Kidney epithelial cell (primary cell): ENCODE measurements around the gene ZNF565. TPM values are rescaled to one million over a fixed set of nuclear protein-coding genes. Genes with fewer than 3 reads are reported as not detected.
"Not testable (repeated sequence)": the region's sequence is repeated elsewhere in the genome, so short reads cannot be mapped to it uniquely, and the experiment has no call there.

Experiments
- DNase-seq: peaks from one replicate; pipeline ENCODE4 v3.0.0-alpha.2; 2010; ENCODE audit warnings: low read depth
- H3K27me3 ChIP-seq: 2 replicates; pipeline ENCODE4 v1.6.0; 2011; ENCODE audit warnings: low read length; ENCODE audit not compliant: control insufficient read depth, insufficient read depth
- H3K36me3 ChIP-seq: 2 replicates; pipeline ENCODE4 v1.5.1; 2011; ENCODE audit warnings: low read length; ENCODE audit not compliant: control insufficient read depth, insufficient read depth
- H3K4me3 ChIP-seq: 2 replicates; pipeline ENCODE4 v1.5.1; 2011; ENCODE audit warnings: low read depth, mild to moderate bottlenecking, control low read depth, low read length
- total RNA-seq: library from RNA; depleted of rRNA; stranded (reverse); fragments of >200 nt; gene quantifications from 2 replicates; pipeline ENCODE4 v1.2.3, GENCODE V29; 2015
- TF ChIP-seq, protein P1 (sequence below): IDR thresholded peaks from 2 replicates; pipeline ENCODE4 v1.5.1; 2011; ENCODE audit warnings: mild to moderate bottlenecking, moderate library complexity, low read length, control low read depth, inconsistent platforms; ENCODE audit not compliant: insufficient read depth, poor library complexity, severe bottlenecking

The ZNF565 gene
- total RNA-seq, 1 donor from 2014 or later: 2.2 TPM

DNA sequence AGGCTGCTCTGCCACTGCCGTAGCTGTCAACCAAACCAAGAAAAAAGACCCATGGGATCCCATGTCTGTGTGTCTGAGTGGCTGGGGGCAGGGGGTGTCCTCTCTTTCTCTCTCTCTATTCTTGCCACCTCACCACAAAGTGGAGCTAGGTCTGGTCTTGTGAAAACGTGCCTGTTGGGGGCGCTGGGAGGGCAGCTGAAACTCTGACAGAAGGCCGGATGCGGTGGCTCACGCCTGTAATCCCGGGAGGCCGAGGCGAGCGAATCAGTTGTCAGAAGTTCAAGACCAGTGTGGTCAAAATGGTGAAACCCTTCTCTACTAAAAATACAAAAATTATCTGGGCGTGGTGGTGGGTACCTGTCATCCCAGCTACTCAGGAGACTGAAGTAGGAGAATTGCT lies 29.6 kb upstream of the ZNF565 start:
- DNase-seq: no peak
- no peaks in the 10 kb centered on the region for H3K36me3 ChIP-seq
- H3K27me3 ChIP-seq: peaks cover 14% of the 10 kb centered on the region
- TF ChIP-seq, protein P1, sequence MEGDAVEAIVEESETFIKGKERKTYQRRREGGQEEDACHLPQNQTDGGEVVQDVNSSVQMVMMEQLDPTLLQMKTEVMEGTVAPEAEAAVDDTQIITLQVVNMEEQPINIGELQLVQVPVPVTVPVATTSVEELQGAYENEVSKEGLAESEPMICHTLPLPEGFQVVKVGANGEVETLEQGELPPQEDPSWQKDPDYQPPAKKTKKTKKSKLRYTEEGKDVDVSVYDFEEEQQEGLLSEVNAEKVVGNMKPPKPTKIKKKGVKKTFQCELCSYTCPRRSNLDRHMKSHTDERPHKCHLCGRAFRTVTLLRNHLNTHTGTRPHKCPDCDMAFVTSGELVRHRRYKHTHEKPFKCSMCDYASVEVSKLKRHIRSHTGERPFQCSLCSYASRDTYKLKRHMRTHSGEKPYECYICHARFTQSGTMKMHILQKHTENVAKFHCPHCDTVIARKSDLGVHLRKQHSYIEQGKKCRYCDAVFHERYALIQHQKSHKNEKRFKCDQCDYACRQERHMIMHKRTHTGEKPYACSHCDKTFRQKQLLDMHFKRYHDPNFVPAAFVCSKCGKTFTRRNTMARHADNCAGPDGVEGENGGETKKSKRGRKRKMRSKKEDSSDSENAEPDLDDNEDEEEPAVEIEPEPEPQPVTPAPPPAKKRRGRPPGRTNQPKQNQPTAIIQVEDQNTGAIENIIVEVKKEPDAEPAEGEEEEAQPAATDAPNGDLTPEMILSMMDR: no peak
- no peak overlapping the region for H3K4me3 ChIP-seq

DNA sequence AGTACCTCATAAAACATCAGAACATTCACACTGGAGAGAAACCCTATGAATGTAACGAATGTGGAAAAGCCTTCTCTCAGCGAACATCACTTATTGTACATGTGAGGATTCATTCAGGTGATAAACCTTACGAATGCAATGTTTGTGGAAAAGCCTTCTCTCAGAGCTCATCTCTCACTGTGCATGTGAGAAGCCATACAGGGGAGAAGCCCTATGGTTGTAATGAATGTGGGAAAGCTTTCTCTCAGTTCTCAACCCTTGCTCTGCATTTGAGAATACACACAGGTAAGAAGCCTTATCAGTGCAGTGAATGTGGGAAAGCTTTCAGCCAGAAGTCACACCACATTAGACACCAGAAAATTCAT lies 22.5 kb upstream of the ZNF565 start:
- TF ChIP-seq, protein P1: no peak
- DNase-seq: no peak
- H3K36me3 ChIP-seq: peaks cover 7% of the 10 kb centered on the region
- H3K4me3 ChIP-seq: no peak overlapping the region
- no peaks in the 10 kb centered on the region for H3K27me3 ChIP-seq

DNA sequence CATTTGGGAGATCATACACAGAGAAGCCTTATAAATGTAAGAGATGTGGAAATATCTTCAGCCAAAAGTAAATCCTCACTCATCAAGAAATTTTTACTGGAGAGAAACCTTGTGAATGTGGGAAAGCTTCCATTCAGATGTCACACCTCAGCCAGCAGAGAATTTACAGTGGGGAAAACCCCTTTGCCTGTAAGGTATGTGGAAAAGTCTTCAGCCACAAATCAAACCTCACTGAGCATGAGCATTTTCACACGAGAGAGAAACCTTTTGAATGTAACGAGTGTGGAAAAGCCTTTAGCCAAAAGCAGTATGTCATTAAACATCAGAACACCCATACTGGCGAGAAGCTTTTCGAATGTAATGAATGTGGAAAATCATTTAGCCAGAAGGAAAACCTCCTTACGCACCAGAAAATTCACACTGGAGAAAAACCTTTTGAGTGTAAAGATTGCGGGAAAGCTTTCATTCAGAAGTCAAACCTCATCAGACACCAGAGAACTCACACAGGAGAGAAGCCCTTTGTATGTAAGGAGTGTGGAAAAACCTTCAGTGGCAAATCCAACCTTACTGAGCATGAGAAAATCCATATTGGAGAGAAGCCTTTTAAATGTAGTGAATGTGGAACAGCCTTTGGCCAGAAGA lies 22.0 kb upstream of the ZNF565 start:
- TF ChIP-seq, protein P1: no peak
- H3K36me3 ChIP-seq: peaks cover 7% of the 10 kb centered on the region
- no peak for DNase-seq
- no peaks in the 10 kb centered on the region for H3K27me3 ChIP-seq
- no peak overlapping the region for H3K4me3 ChIP-seq

DNA sequence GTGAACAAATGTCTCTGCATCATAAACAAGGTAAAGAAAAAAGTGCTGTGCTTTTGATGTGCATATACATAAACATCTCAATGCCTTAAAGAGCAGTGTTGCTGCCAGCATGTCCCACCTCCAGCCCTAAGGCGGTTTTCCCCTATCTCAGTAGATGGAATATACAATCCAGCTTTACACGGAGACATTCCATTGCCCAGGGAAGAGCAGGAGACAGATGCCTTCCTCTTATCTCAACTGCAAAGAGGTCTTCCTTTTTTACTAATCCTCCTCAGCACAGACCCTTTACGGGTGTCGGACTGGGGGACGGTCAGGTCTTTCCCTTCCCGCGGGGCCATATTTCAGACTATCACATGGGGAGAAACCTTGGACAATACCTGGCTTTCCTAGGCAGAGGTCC lies 19.2 kb upstream of the ZNF565 start:
- not testable (repeated sequence) for H3K4me3 ChIP-seq, H3K36me3 ChIP-seq, DNase-seq, H3K27me3 ChIP-seq

DNA sequence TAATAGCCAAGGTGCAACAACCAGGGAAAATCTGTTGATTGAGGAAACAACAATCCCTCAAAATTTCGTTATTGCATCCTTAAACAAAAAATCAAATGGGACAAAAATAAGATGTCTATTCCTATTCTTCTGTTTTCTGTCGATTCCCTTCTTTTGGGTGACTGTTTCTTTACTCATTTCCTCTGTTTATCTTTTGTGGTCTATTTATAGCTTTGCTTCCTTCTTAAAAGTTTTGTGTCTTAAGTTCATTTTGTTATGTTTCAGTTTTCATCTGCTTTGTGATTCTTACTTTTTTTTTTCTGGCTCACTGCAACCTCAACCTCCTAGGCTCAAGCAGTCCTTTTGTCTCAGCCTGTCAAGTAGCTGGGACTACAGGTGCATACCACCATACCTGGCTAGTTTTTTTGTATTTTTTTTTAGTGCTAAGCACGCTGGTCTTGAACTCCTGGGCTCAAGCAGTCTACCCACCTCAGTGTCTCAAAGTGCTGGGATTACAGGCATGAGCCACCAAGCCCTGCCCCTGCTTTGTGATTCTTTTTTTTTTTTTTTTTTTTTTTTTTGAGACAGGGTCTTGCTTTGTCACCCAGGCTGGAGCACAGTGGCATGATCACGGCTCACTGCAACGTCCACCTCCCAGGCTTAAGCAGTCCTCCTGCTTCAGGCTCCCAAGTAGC lies 10.9 kb upstream of the ZNF565 start:
- TF ChIP-seq, protein P1: no peak
- DNase-seq: no peak
- peaks cover 3% of the 10 kb centered on the region for H3K36me3 ChIP-seq

DNA sequence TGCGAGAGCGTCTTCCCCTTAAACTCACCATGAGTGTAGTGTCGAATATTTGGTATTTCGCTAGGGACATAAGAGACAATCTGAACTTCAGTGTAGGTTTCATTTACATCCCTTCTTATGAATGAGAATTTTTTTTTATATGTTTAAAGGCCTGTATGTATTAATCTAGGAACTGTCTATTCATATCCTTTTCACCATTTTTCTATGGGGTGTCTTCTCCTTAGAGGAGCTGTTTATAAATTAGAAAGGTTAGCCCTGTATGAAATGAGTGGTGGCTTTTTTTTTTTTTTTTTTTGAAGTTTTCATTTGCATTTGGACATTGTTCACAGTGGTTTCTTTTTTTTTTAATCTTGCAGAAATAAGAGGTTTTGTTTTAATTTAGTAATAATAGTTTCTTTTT lies 8.0 kb upstream of the ZNF565 start:
- Histone ChIP-seq H3K4me3 (no peak overlapping the region), H3K36me3 (peaks cover 1% of the 10 kb centered on the region), H3K27me3 (no peaks in the 10 kb centered on the region)
- no peak for DNase-seq
- TF ChIP-seq, protein P1: no peak

More for the DNA sequence above, 10.9 kb upstream of the ZNF565 start:
- Histone ChIP-seq H3K27me3 (no peaks in the 10 kb centered on the region), H3K4me3 (no peak overlapping the region)
